NCI-H2227 treated with DMSO at 0.1 percent for 48 hours (cell line): ENCODE data around the gene LSR.
"Not testable (repeated sequence)": the region's sequence is repeated elsewhere in the genome, so short reads cannot be mapped to it uniquely, and the experiment has no call there.

Source experiments
- DNase-seq: peaks from one replicate; lab custom pipeline; 2025; lab: John Stamatoyannopoulos, UW

The LSR gene

GRCh38 chr19:35267818-35268535 lies 19.2 kb downstream of the LSR start:
- peak; percentile 96 for DNase-seq

- DNase-seq = peak; percentile 98
Observed at GRCh38 chr19:35268536-35269437, 20.0 kb downstream of the LSR start, which contains the start of gene USF2. USF2 (plus strand) TSS chr19:35268962; CDS start chr19:35269102, 140 bp downstream.

GRCh38 chr19:35269438-35270117 lies 20.8 kb downstream of the LSR start:
- peak; percentile 94 for DNase-seq

- DNase-seq = no peak
Observed at GRCh38 chr19:35270381-35270811, 21.6 kb downstream of the LSR start.

- no peak for DNase-seq
Observed at GRCh38 chr19:35271546-35271945, 22.7 kb downstream of the LSR start.

GRCh38 chr19:35272122-35272719 lies 23.4 kb downstream of the LSR start:
- no peak for DNase-seq

GRCh38 chr19:35272954-35273649 lies 24.3 kb downstream of the LSR start:
- no peak for DNase-seq

GRCh38 chr19:35273686-35274259 lies 25.0 kb downstream of the LSR start:
- DNase-seq = no peak

GRCh38 chr19:35274323-35274722 lies 25.5 kb downstream of the LSR start:
- DNase-seq = no peak

- DNase-seq = no peak
Observed at GRCh38 chr19:35276706-35277281, 28.0 kb downstream of the LSR start.

- DNase-seq = no peak
Observed at GRCh38 chr19:35278578-35279284, 29.9 kb downstream of the LSR start.

- DNase-seq = no peak
Observed at GRCh38 chr19:35279374-35279773, 30.6 kb downstream of the LSR start.

- no peak for DNase-seq
Observed at GRCh38 chr19:35279985-35280821, 31.4 kb downstream of the LSR start.

- DNase-seq = no peak
Observed at GRCh38 chr19:35281303-35281702, 32.5 kb downstream of the LSR start.

GRCh38 chr19:35284153-35285094 lies 35.6 kb downstream of the LSR start:
- DNase-seq = peak; percentile 66

GRCh38 chr19:35285095-35285449 lies 36.3 kb downstream of the LSR start:
- no peak for DNase-seq

GRCh38 chr19:35285465-35285864 lies 36.7 kb downstream of the LSR start:
- DNase-seq = not testable (repeated sequence)

- DNase-seq = not testable (repeated sequence)
Observed at GRCh38 chr19:35286101-35286500, 37.3 kb downstream of the LSR start.
